ENCODE data around the gene HMOX1.

HMOX1 gene

DNA sequence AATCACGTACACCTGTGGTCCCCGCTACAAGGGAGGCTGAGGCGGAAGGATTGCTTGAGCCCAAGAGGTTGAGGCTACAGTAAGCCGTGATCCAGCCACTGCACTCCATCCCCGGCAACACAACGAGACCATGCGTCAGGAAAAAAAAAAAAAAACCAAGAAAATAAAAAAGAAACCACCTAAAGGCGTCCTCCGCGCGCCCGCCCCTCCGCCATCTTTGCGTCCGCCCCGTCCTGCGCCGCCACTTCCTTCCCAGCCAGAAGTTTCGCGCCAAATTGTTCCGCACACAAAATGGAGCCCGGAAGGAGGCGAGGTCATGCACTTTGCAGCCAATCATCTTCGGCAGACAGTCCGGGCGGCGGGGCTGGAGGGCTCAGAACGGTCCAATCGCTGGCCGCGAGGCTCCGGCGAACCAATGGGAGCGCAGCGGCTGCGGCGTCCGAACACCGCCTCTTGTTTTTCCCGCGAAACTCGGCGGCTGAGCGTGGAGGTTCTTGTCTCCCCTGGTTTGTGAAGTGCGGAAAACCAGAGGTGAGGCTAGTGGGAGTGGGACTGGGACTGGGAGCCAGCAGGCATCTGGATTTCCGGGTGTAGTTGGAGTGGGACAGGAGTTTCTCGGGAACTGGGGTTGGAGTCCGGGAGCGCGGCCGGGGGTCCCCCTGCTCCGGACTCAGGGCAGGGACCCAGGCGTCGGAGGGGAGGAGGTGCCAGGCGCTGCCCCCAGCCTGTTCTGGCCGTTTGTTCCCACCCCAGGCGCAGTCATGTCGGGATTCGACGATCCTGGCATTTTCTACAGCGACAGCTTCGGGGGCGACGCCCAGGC, 19.0 kb downstream of the HMOX1 start, which contains the start of gene MCM5:
Gene MCM5, plus strand, starts transcription at position 463 of the 823 bp plus-strand sequence. Its CDS starts 299 bp downstream, at position 762.
- DNase-seq (ENCODE audit: extremely low spot score, insufficient read length, low read depth) (peak; percentile 94), FAIRE-seq (peak; percentile 98)

DNA sequence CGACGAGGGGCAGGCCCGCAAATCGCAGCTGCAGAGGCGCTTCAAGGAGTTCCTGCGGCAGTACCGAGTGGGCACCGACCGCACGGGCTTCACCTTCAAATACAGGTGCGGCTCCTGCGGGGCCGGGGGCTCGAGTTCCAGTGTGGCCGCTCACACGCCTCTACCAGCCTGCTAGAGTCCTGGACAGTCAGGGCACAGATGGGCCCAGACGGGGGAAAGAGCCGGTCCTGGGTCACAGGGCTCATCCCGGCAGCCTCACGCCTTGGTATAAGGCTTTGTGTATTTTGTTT, 19.6 kb downstream of the HMOX1 start:
- DNase-seq (ENCODE audit: extremely low spot score, insufficient read length, low read depth) (no peak), FAIRE-seq (no peak)

DNA sequence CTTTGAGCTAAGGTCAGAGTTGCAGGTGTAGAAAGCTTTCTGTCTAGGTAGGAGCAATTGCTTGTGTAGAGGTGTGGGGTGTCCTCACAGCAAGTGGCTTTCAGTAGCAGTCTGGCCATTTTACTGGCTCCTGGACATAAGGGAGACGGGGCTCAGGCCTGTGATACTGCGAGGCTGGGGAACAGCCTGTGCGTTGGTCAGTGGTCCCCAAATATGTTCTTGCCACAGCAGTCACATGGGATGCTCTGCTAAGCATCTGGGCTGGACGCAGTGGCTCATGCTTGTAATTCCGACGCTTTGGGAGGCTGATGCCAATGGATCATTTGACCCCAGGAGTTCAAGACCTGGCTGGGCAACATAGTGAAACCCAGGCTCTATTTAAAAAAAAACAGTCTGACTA, 21.0 kb downstream of the HMOX1 start:
- FAIRE-seq (no peak), DNase-seq (ENCODE audit: extremely low spot score, insufficient read length, low read depth) (no peak)

GRCh38 chr22:35403356-35403755, 22.5 kb downstream of the HMOX1 start:
- DNase-seq (ENCODE audit: extremely low spot score, insufficient read length, low read depth) (no peak), FAIRE-seq (no peak)

DNA sequence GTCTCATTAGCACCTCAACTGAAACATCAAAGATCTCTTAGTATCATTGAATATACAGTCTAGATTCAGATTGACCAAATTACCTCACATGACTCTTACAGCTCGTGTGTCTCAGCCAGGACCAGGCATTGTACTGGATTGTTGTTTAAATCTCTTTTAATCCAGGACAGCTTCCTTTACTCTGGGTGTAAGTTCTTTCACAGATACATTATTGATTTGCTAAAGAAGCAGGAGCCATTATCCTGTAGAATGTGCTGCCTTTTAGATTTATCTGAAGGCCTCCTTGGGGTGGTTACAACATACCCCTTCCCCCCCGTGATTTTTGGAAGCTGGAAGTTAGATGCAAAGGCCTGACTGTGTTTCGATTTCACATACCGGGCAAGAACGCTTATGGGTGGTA, 23.3 kb downstream of the HMOX1 start:
- DNase-seq (ENCODE audit: extremely low spot score, insufficient read length, low read depth) (no peak), FAIRE-seq (no peak)

GRCh38 chr22:35406443-35406842, 25.5 kb downstream of the HMOX1 start:
- no peak for FAIRE-seq
- no peak for DNase-seq (ENCODE audit: extremely low spot score, insufficient read length, low read depth)

DNA sequence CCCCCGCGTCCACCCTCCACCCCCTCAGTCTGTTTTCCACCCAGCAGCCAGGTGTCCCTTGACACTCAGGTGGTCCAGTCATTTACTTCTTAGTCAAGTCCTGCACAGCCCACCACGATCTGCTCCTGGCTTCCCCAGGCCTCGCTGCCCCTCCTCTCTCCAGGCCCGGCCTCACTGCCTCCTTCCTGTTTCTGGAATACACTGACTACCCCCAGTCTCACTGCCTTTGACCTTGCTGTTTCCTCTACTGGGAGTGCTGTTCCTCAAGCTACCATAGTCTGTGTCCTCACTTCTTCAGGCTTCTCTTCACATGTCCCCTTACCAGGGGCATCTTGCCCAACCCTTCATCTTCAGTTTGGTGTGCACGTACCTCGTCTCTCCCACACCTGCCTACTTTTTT, 26.5 kb downstream of the HMOX1 start:
- DNase-seq (ENCODE audit: extremely low spot score, insufficient read length, low read depth) (no peak), FAIRE-seq (no peak)

DNA sequence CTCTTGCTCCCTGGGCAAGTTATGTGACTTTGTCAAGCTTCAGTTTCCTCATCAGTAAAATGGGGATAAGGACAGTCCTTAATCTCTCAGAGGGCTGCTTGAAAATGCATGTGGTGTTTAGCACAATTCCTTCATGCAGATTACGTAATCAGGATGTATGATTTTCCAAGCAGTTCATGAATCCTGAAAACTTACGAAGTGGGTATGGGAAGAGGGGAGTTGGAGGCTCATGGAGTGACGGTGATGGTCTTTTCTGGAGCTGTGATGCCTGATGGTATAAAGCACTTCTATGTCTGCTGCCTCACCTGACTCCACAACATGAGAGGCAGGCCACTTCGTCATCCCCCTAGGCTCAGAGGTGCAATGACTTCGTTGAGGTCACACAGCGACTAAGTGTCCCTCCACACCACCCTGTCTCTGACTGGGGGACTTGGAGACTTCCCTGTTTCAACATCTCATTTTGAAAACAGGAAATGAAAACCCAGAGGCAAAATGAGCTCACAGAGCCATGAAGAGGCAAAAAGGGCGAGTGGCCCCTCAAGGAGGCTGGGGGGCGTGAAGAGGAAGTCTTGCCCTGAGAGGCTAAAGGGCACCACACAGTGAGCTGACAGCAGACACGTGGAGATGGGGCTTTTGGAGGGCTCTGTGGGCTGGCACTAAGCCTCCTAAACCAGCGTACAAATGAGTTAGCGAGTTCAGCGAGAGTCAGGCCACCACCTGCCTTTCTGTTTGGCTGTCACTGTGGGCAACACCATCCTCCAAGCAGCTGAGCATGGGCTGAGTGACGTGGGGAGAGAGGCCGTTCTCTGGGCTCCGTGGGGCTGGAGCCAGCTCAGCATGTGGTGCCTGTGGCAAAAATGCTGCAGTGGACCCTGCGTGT, 29.1 kb downstream of the HMOX1 start:
- FAIRE-seq (no peak), DNase-seq (ENCODE audit: extremely low spot score, insufficient read length, low read depth) (peak; percentile 64)

- no peak for FAIRE-seq
- no peak for DNase-seq (ENCODE audit: extremely low spot score, insufficient read length, low read depth)
Measured at GRCh38 chr22:35410663-35411034, 29.8 kb downstream of the HMOX1 start.

GRCh38 chr22:35411102-35411501, 30.2 kb downstream of the HMOX1 start:
- peak; percentile 97 for FAIRE-seq

DNA sequence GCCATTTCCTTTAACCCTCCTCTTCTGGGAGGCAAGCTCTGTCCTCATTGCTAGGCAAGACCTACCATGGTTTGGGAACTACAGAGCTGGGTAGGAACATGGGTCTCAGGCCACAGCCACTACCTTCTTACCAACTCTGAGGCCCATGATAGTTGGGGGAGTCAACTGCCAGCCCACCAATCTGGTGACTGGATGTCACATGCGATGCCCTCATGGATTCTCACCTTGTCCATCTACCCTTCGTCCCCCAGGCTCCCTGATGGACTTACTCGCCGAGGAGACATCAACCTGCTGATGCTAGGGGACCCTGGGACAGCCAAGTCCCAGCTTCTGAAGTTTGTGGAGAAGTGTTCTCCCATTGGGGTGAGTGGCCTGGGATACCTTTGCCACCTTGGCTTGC, 32.7 kb downstream of the HMOX1 start:
- FAIRE-seq (no peak), DNase-seq (ENCODE audit: extremely low spot score, insufficient read length, low read depth) (no peak)

More at GRCh38 chr22:35411102-35411501, 30.2 kb downstream of the HMOX1 start:
- DNase-seq (ENCODE audit: extremely low spot score, insufficient read length, low read depth) = peak; percentile 36

- FAIRE-seq (no peak), DNase-seq (ENCODE audit: extremely low spot score, insufficient read length, low read depth) (no peak)
Measured at GRCh38 chr22:35417606-35418005, 36.7 kb downstream of the HMOX1 start.

DNA sequence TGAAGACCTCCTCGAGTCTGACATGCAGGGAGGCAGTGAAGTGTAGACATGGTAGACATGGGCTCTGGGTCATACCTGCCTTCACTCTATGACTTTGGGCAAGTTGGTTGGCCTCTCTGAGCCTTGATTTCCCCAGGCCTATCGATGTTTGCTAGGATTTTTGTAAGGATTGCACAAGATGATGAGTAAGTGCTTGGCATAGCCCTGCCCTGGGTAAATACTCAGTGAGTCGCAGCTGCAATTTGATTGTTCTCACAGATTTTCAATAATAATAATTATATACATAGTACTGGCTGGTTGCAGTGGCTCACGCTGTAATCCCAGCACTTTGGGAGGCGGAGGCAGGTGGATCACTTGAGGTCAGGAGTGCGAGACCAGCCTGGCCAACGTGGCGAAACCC, 37.2 kb downstream of the HMOX1 start:
- DNase-seq (ENCODE audit: extremely low spot score, insufficient read length, low read depth) = no peak
- no peak for FAIRE-seq

- FAIRE-seq = no peak
- no peak for DNase-seq (ENCODE audit: extremely low spot score, insufficient read length, low read depth)
Measured at GRCh38 chr22:35418731-35419130, 37.8 kb downstream of the HMOX1 start.

- no peak for DNase-seq (ENCODE audit: extremely low spot score, insufficient read length, low read depth)
- no peak for FAIRE-seq
Measured at GRCh38 chr22:35419756-35420155, 38.9 kb downstream of the HMOX1 start.

GRCh38 chr22:35421121-35421520, 40.2 kb downstream of the HMOX1 start:
- FAIRE-seq (no peak), DNase-seq (ENCODE audit: extremely low spot score, insufficient read length, low read depth) (no peak)

GRCh38 chr22:35422145-35422544, 41.2 kb downstream of the HMOX1 start:
- FAIRE-seq = no peak

GRCh38 chr22:35422936-35423335, 42.0 kb downstream of the HMOX1 start:
- FAIRE-seq = no peak
- DNase-seq (ENCODE audit: extremely low spot score, insufficient read length, low read depth) = no peak

More at GRCh38 chr22:35422145-35422544, 41.2 kb downstream of the HMOX1 start:
- DNase-seq (ENCODE audit: extremely low spot score, insufficient read length, low read depth) = no peak

DNA sequence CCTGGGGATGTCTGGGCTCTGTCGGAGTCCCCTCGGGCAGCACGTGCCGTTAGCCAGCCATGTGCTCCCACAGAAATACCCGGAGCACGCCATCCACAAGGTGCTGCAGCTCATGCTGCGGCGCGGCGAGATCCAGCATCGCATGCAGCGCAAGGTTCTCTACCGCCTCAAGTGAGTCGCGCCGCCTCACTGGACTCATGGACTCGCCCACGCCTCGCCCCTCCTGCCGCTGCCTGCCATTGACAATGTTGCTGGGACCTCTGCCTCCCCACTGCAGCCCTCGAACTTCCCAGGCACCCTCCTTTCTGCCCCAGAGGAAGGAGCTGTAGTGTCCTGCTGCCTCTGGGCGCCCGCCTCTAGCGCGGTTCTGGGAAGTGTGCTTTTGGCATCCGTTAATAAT, 43.2 kb downstream of the HMOX1 start:
- FAIRE-seq = no peak
- no peak for DNase-seq (ENCODE audit: extremely low spot score, insufficient read length, low read depth)

DNA sequence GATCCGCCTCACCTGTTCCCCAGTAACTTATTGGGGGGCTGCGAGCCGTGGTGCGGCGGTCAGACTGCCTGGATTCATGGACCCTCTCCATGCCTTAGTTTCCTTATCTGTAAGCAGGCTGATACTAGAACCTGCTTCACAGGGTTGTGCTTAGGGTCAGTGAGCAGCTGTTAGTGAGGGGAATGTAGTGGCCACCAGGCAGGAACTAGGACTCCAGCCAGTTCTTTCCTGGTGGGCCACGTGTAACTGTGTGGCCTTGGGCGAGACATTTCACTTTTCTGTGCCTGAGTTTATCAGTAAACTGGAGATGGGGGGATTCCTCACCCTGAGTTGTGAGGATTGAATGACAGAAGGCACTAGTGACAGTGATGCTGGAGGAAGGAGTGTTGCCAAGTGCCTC, 43.9 kb downstream of the HMOX1 start:
- DNase-seq (ENCODE audit: extremely low spot score, insufficient read length, low read depth) = no peak
- FAIRE-seq = no peak

DNA sequence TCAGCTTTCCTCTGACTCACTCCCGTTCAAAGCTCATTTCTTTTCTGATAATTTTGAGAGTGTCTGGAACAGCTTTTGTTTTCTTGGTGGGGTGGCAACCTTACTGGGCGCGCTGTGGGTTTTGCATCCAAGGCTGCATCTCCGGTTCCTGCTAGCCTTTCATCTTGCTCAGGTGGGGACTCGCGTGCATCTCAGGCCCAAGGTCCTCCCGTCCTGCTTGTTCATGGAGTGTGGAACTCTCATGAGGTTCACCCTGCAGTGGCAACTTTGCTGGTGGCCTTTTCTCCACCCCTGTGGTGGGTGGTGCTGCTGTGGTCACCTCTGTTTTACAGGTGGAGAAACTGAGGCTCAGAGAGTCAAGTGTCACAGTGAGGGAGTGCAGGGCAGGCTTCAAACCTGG, 44.6 kb downstream of the HMOX1 start:
- DNase-seq (ENCODE audit: extremely low spot score, insufficient read length, low read depth) = no peak

More for the DNA sequence above, 44.6 kb downstream of the HMOX1 start:
- no peak for FAIRE-seq
